ENCODE data around the gene PPP2R3A. TPM values are rescaled to one million over a fixed set of nuclear protein-coding genes. Genes with fewer than 3 reads are reported as not detected.

The PPP2R3A gene
- total and polyA plus RNA-seq, 9 of the 15 experiments (the other 6 are each of a cell fraction or from before 2014, with no cell fraction given) = 0.10 to 0.50 (median 0.24) TPM

DNA sequence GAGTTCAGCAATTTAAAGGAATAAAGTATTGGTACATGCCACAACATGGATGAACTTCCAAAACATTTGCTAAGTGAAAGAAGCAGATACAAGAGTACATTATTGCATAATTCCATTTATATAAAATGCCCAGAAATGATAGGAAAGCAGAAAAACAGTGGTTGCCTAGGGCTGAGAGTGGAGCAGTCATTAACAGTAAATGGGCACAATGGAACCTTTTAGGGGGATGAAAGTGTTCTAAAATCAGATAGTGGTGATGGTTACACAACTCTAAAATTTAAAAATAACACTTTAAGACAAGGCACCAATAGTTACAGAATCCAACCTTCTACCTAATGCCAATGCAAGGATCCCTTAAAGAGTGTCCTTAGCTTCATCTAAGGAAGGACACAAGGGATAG is 196.0 kb downstream of the PPP2R3A start:
- peaks cover 96% of the 10 kb centered on the region for H3K79me2 ChIP-seq (ENCODE audit: control insufficient read depth, insufficient read depth, low read length)
- H3K27me3 ChIP-seq (ENCODE audit: control insufficient read depth in 2 of 2, insufficient read depth in 2 of 2, low read length in 2 of 2) = no peaks in the 10 kb centered on the region
- H2AFZ ChIP-seq (ENCODE audit: low read depth, low read length) = no peak overlapping the region
- POLR2A ChIA-PET = no interaction called here
- H3K36me3 ChIP-seq (ENCODE audit: control insufficient read depth, insufficient read depth, low read length) = no peaks in the 10 kb centered on the region
- no peak overlapping the region for H3K4me2 ChIP-seq (ENCODE audit: insufficient read depth, low read length)
- H3K27ac ChIP-seq (ENCODE audit: extremely low read depth, low read depth, low read length) = no peak overlapping the region
- intact Hi-C loops (cut with micrococcal nuclease) = no loop called here
- H3K9me1 ChIP-seq (ENCODE audit: control insufficient read depth, insufficient read depth, low read length) = no peaks in the 10 kb centered on the region
- TF ChIP-seq, protein P1, sequence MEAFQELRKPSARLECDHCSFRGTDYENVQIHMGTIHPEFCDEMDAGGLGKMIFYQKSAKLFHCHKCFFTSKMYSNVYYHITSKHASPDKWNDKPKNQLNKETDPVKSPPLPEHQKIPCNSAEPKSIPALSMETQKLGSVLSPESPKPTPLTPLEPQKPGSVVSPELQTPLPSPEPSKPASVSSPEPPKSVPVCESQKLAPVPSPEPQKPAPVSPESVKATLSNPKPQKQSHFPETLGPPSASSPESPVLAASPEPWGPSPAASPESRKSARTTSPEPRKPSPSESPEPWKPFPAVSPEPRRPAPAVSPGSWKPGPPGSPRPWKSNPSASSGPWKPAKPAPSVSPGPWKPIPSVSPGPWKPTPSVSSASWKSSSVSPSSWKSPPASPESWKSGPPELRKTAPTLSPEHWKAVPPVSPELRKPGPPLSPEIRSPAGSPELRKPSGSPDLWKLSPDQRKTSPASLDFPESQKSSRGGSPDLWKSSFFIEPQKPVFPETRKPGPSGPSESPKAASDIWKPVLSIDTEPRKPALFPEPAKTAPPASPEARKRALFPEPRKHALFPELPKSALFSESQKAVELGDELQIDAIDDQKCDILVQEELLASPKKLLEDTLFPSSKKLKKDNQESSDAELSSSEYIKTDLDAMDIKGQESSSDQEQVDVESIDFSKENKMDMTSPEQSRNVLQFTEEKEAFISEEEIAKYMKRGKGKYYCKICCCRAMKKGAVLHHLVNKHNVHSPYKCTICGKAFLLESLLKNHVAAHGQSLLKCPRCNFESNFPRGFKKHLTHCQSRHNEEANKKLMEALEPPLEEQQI (IDR thresholded peaks at IDR 0.05) = no peak
- peak; percentile 34 for TF ChIP-seq CEBPB (tag; IDR thresholded peaks at IDR 0.05)
- TF ChIP-seq, protein P2, sequence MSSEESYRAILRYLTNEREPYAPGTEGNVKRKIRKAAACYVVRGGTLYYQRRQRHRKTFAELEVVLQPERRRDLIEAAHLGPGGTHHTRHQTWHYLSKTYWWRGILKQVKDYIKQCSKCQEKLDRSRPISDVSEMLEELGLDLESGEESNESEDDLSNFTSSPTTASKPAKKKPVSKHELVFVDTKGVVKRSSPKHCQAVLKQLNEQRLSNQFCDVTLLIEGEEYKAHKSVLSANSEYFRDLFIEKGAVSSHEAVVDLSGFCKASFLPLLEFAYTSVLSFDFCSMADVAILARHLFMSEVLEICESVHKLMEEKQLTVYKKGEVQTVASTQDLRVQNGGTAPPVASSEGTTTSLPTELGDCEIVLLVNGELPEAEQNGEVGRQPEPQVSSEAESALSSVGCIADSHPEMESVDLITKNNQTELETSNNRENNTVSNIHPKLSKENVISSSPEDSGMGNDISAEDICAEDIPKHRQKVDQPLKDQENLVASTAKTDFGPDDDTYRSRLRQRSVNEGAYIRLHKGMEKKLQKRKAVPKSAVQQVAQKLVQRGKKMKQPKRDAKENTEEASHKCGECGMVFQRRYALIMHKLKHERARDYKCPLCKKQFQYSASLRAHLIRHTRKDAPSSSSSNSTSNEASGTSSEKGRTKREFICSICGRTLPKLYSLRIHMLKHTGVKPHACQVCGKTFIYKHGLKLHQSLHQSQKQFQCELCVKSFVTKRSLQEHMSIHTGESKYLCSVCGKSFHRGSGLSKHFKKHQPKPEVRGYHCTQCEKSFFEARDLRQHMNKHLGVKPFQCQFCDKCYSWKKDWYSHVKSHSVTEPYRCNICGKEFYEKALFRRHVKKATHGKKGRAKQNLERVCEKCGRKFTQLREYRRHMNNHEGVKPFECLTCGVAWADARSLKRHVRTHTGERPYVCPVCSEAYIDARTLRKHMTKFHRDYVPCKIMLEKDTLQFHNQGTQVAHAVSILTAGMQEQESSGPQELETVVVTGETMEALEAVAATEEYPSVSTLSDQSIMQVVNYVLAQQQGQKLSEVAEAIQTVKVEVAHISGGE (CRISPR knock-in tag; IDR thresholded peaks at IDR 0.05) = no peak
- DNase-seq (ENCODE audit: extremely low read depth in 1 of 4, low spot score in 3 of 4) (no peak), FAIRE-seq (no peak), ATAC-seq (no peak)
- H3K9me3 ChIP-seq (replicated peaks; ENCODE audit: control insufficient read depth, insufficient read depth, low read depth, low read length) = no peaks in the 10 kb centered on the region
- CTCF ChIA-PET (ENCODE audit: low intra/inter-chr PET ratio) = no interaction called here
- in situ Hi-C loops (cut with MboI) = no loop called here
- H4K20me1 ChIP-seq (replicated peaks; ENCODE audit: control insufficient read depth, insufficient read depth, low read length) = peaks cover 2% of the 10 kb centered on the region; the same call in 1 of the 2 replicates
- no TSS peak for BruUV-seq (replicated peaks)
- no peak overlapping the region for H3K4me3 ChIP-seq
- H3K4me1 ChIP-seq (replicated peaks in 1 of 2; ENCODE audit: control insufficient read depth in 2 of 2, insufficient read depth in 2 of 2, low read length in 2 of 2) = peaks cover 2% of the 10 kb centered on the region in 2 experiments; a peak in 3 of 5 replicates
- H3K9ac ChIP-seq (ENCODE audit: insufficient read depth in 1 of 2, low read depth in 2 of 2, low read length in 2 of 2) = no peak overlapping the region

All from K562 (cell line).